HG02763 (cell line): ENCODE data around the gene SLC15A3.

Experiments used
- ATAC-seq: cut with Tn5 transposase; IDR thresholded peaks from one replicate; pipeline ENCODE4 v1.9.1; 2021; ENCODE audit warnings: mild to moderate bottlenecking, moderate library complexity; ENCODE audit not compliant: unreplicated experiment

The SLC15A3 gene

DNA sequence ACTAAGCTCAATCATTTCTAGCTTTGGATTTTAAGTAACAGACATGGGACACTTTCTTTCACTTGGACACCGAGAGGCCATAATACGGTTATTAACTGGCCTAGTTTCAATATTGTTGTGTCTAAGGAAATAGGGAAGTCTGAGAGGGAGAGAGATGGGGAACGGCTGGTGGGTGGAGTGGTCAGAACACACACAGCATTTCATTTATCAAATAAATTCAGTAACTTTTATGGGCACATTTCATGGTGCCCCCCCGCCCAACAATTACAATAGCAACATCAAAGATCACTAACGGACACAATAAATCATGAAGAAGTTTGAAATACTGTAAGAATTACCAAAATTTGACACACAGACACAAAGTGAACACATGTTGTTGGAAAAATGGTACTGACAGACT, 56.3 kb downstream of the SLC15A3 start:
- no peak for ATAC-seq

DNA sequence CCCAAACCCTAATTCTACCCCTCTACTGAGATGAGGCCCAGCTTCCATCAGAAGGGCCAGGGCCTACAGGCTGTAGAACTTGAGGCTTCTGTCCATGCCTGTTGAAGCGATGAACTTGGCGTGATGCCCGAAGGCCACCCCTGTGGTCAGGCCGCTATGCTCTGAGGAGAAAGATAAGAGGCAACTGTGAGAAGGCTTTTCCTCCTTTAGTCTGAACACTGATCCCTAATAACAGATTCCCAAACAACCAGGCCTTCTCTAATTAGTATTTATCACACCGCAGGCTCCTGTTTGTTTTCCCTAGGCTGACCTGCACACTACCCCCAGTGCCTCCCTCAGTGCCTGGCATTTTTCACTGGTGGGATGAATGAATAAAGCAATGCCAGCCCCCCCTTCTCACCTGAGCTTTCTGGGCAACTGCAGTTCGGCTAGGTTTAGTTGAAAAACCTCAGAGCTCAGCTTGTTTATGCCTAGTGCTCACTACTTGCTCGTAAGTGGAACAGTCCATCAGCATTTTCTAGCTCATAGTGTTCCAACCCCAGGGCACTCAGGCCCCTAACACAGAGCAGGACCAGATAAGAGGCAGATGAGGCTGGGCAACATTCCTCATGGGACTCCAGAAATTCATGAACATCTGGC, 60.8 kb downstream of the SLC15A3 start:
- no peak for ATAC-seq

DNA sequence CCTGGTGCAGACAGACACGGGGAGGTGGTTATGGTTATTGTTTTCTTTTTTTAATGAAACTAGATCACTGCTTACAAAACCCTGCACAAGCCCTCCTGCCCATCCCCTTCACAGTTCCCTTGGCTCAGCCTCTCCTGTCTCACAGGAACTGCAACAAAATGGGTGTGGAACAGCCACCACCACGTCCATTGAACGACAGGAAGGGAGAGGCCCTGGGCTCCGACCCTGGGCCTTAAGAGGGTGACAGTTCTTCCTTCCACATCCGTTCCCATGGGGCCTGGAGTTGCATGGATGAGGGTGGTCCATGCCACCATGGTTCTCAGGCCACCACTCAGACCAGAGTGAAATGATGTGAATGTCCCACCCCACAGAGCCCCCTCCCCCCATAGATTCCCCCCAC, 61.3 kb downstream of the SLC15A3 start:
- ATAC-seq: no peak

DNA sequence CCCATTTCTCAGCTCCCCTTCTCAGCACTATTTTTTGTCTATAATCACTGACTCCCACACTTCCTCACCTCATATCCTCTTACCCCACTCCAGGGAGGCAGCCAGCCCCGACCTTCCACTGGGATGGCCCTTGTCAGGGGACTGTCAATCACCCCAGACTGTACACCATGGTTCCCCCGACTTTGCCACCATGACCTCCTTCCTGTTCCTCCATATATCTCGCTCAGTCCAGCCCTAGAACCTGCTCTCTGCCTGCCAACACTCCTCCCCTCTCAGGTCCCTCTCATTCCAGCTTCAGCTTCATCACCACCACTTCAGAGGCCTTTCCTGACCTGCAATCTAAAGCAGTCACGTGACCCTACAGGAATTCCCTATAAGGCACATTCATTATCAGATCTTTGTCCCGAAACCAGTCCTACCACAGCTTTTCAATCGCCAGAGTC, 62.1 kb downstream of the SLC15A3 start:
- ATAC-seq: no peak

DNA sequence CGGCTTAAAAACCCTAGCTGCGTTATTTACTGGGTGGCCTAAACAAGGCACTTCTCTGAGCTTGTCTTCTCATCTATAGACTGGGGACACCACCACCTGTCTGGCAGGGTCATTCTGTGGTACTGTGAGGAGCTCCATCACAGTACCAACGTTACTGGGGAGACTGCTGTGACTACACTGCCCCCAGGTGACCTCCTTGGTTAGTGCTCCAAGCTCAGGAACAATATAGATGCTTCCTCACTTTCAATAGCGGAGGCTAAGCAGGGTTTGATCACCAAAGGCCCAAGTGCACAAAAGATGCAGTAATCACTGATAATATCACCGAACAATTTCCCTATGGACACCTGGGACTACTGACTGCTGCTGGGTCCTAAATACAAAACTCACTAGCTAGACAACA, 64.4 kb downstream of the SLC15A3 start:
- no peak for ATAC-seq
